Ishikawa (cell line): ENCODE measurements around the gene IFI27L1.

Source experiments
- EGR1 ChIP-seq: IDR thresholded peaks from 2 replicates; pipeline ENCODE4 v1.6.1; 2012
- EP300 ChIP-seq: IDR thresholded peaks from 2 replicates; pipeline ENCODE4 v1.6.1; 2012; ENCODE audit warnings: borderline replicate concordance
- FOXM1 ChIP-seq: IDR thresholded peaks from 2 replicates; pipeline ENCODE4 v1.6.1; 2012; ENCODE audit warnings: low read depth, borderline replicate concordance
- REST ChIP-seq: IDR thresholded peaks from 2 replicates; pipeline ENCODE4 v1.6.1; 2012; ENCODE audit warnings: low read depth, mild to moderate bottlenecking
- TAF1 ChIP-seq: IDR thresholded peaks from 2 replicates; pipeline ENCODE4 v1.6.1; 2012; ENCODE audit warnings: low read depth, mild to moderate bottlenecking
- YY1 ChIP-seq: IDR thresholded peaks from 2 replicates; pipeline ENCODE4 v1.6.1; 2012; ENCODE audit warnings: low read depth

- no peak for TF ChIP-seq EGR1
- TF ChIP-seq TAF1, result no peak
- TF ChIP-seq FOXM1, result no peak
- no peak for TF ChIP-seq REST
- no peak for TF ChIP-seq YY1
- TF ChIP-seq EP300, result no peak
Measured at GRCh38 chr14:94093418-94093817, 12.3 kb downstream of the IFI27L1 start.
